ENCODE data around the gene NOP9.
"Not testable (repeated sequence)": the region's sequence is repeated elsewhere in the genome, so short reads cannot be mapped to it uniquely, and the experiment has no call there.

NOP9 gene

DNA sequence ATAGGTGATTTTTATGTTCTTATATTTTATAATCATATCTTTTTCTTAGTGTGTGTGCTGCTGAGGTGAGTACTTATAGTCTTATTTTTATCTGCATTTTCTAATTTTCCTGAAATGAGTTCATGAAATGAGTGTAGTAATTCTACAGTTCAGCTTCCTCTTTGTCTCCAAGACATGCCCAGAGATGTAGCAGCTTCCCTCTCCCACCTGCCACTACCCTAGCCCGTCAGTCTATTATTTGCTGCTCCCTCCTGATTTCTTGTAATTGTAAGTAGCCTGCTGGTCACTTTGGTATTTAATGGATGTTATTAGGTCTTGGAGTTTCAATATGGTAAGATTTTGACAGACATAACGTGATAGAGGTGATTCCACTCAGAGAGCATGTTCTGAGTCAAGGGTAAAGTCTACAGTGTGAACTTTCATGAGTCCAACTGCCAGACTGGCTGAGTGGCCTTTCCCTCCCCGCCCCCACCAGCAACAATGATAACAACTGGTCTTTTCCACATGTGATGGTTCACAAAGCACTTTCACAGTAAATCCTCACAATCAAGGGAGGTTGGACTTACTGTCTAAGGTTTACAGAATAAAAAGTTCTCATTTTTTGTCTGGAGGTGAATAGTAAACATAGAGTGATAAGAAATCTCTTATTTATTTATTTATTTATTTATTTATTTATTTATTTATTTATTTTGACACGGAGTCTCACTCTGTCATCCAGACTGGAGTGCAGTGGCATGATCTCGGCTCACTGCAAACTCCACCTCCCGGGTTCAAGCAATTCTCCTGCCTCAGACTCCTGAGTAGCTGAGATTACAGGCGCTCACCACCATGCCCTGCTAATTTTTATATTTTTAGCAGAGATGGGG lies 44.4 kb downstream of the NOP9 start:
- no peak overlapping the region for H3K27ac ChIP-seq
- TF ChIP-seq ZFX (IDR thresholded peaks at IDR 0.05; ENCODE audit: borderline replicate concordance): no peak
- TF ChIP-seq, protein P1, sequence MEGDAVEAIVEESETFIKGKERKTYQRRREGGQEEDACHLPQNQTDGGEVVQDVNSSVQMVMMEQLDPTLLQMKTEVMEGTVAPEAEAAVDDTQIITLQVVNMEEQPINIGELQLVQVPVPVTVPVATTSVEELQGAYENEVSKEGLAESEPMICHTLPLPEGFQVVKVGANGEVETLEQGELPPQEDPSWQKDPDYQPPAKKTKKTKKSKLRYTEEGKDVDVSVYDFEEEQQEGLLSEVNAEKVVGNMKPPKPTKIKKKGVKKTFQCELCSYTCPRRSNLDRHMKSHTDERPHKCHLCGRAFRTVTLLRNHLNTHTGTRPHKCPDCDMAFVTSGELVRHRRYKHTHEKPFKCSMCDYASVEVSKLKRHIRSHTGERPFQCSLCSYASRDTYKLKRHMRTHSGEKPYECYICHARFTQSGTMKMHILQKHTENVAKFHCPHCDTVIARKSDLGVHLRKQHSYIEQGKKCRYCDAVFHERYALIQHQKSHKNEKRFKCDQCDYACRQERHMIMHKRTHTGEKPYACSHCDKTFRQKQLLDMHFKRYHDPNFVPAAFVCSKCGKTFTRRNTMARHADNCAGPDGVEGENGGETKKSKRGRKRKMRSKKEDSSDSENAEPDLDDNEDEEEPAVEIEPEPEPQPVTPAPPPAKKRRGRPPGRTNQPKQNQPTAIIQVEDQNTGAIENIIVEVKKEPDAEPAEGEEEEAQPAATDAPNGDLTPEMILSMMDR (IDR thresholded peaks at IDR 0.05): no peak

DNA sequence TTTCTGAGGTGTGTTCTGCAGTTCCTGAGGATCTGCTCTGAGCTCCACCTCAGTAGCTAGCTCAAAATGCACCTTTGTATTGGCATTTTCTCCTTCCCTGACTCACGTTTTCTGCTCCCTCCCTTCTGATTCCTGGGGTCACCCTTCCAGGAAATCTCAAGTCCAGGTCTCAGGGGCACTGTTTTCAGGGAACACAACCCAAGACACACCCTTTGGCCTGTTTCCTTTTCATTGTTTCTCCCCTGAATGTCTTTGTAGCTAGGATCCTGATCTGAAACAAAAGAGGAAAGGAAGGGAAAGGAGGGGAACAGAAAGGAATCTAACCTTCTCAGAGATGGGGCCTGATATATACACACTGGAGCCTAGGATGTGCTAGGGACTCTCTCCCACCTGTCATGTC lies 47.5 kb downstream of the NOP9 start:
- TF ChIP-seq, protein P1 (IDR thresholded peaks at IDR 0.05): no peak
- no peak for TF ChIP-seq ZFX (IDR thresholded peaks at IDR 0.05; ENCODE audit: borderline replicate concordance)

DNA sequence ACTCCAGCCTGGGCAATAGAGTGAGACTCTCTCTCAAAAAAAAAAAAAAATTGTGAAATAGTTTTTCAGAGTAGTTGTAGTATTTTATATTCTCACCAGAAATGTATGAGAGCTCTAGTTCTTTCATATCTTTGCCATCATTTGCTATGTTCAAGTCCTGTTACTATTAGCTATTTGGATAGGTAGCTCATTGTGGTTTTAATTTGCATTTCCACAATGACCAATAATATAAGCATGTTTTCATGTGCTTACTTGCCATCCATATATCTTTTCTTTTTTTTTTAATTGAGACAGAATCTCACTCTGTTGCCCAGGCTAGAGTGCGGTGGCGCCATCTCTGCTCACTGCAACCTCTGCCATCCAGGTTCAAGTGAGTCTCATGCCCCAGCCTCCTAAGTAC lies 48.5 kb downstream of the NOP9 start:
- TF ChIP-seq ZFX (IDR thresholded peaks at IDR 0.05; ENCODE audit: borderline replicate concordance): no peak
- TF ChIP-seq, protein P1 (IDR thresholded peaks at IDR 0.05): no peak

More for the DNA sequence above, 47.5 kb downstream of the NOP9 start:
- H3K27ac ChIP-seq: no peak overlapping the region

DNA sequence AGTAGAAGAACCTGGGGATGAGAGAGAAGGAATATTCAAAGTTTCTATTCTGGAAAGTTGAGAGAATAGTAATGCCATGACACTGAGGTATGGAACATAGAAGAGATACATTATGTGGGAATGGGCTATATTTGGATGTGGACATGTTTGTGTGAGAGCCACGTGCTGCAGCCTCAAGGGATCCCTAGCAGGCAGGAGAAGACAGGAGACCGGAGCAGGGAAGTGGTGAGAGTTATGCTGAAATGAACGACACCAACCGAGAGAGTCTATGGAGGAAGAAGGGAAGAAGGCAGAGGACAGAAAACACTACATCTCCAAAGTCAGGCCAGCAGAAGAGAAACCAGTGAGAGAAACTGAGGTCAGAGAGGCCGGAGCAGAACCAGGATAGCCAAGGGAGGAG lies 50.1 kb downstream of the NOP9 start:
- TF ChIP-seq ZFX (IDR thresholded peaks at IDR 0.05; ENCODE audit: borderline replicate concordance): no peak
- TF ChIP-seq, protein P1 (IDR thresholded peaks at IDR 0.05): no peak
- H3K27ac ChIP-seq: no peak overlapping the region

More for the DNA sequence above, 48.5 kb downstream of the NOP9 start:
- H3K27ac ChIP-seq: no peak overlapping the region

DNA sequence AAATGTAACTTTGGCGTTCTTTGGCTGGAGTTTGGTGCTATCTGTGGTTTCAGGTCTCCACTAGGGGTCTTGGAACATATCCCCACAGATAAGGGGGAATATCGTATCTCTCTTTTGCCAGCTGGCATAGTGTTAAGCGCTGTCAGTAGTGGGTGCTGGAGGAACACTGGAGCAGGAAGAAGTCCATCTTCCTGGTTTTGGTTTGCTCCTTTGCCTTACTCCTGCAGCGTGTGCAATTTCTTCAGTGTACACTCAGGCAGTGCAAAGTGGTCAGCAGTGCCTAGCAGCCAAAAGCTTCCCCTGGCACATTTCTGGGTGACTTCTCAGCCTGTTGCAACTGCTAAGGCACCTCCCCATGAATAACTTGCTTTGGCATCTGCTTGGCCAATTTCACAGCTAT lies 51.9 kb downstream of the NOP9 start:
- no peak for TF ChIP-seq ZFX (IDR thresholded peaks at IDR 0.05; ENCODE audit: borderline replicate concordance)
- TF ChIP-seq, protein P1 (IDR thresholded peaks at IDR 0.05): no peak
- H3K27ac ChIP-seq: no peak overlapping the region

DNA sequence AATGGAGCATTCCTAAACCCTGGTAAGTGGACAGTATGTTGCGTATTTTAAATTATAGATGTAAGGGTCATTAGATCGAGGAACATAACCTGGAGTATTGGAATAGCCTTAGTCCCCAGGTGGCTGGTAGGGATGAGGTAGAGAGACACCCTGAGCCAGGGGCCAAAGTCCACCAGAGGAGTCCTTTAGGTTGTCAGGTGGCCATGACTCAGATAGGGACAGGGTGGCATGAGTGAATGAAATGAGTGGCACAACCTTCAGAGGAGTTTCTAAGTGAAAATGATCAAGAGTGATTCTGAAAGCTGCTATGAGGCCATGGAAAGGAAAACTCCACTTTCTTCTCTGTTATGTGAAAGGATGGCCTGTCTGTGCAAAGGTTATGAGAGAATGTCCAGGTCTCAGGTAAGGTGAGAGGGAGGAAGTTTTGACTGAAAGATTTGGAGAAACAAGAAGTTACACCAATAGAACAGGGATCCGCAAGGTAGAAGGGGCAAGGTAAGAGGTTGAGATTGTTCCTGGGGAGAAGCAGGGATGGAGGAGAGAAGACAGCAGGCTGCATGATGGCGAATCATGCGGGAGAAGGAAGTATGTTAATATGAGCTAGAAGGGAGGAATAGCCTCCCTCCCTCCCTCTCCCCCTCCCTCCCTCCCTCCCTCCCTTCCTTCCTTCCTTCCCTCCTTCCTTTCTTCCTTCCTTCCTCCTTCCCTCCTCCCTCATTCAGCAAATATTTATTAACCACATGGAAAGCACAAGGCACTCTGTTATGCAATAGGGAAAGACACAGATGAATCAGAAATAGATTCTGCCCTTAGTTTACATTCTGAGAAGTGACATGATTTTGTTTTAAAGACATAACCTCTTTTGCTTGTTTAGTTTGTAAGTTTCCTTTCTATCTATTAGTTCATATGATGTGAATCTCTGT lies 54.2 kb downstream of the NOP9 start:
- H3K27ac ChIP-seq: no peak overlapping the region
- TF ChIP-seq ZFX (IDR thresholded peaks at IDR 0.05; ENCODE audit: borderline replicate concordance): no peak
- TF ChIP-seq, protein P1 (IDR thresholded peaks at IDR 0.05): no peak

DNA sequence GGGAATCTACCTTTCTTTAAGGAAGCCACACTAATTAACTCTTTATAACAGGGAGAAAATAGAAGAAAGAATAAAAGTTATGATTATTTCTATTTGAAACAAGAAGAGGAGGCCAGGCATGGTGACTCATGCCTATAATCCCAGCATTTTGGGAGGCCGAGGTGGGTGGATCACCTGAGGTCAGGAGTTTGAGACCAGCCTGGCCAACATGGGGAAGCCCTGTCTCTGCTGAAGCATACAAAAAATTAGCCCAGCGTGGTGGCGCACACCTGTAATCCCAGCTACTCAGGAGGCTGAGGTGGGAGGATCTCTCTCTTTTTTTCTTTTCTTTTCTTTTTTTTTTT lies 54.8 kb downstream of the NOP9 start:
- H3K27ac ChIP-seq: not testable (repeated sequence)

All from 22Rv1 (cell line).